GM12891 (cell line): Measurements from ENCODE around the gene INO80.

Experiments
- PAX5 ChIP-seq: IDR thresholded peaks from 2 replicates; pipeline ENCODE4 v1.6.1; 2011; ENCODE audit warnings: low read length, moderate library complexity, mild to moderate bottlenecking; ENCODE audit not compliant: insufficient read depth, severe bottlenecking
- POLR2A ChIP-seq: IDR thresholded peaks from 2 replicates; pipeline ENCODE4 v1.6.1; 2011; ENCODE audit warnings: low read depth, low read length, control low read depth
- POLR2AphosphoS5 ChIP-seq: IDR thresholded peaks from 2 replicates; pipeline ENCODE4 v1.6.1; 2011; ENCODE audit warnings: low read depth, low read length, control low read depth
- POU2F2 ChIP-seq: IDR thresholded peaks from 2 replicates; pipeline ENCODE4 v1.6.1; 2011; ENCODE audit warnings: low read depth, mild to moderate bottlenecking, control low read depth, low read length, moderate library complexity
- TAF1 ChIP-seq: IDR thresholded peaks from 2 replicates; pipeline ENCODE4 v1.6.1; 2011; ENCODE audit warnings: low read depth, low read length, control low read depth

DNA sequence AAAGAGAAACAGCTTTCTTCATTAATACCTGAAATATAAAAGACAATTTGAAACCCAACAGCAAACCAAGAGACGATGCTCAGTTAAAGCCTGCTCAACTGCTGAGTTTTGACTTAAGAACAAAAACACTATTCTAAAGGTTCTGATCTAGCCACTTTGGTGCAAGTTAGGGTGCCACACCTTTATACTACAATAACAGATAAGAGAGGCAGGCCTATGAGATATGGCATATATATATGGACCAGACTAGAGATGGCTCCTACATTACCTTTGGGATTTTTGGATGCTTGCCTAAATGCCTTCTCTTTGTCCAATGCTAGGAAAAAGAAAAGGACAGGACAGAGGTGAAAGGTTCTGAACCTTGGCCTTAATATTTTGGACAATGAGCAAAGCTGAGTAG, 68.6 kb downstream of the INO80 start:
- no peak for TF ChIP-seq TAF1
- no peak for TF ChIP-seq POLR2AphosphoS5
- no peak for TF ChIP-seq PAX5
- no peak for TF ChIP-seq POLR2A
- TF ChIP-seq POU2F2 = no peak
